Brain microvascular endothelial cell (primary cell): ENCODE data around the gene SLC26A8.
A peak's percentile ranks its signal among the peaks of the same experiment; 100 is the strongest.

Experiments used
- DNase-seq: peaks from one replicate; pipeline ENCODE4 v3.0.0-alpha.2; 2020
- H3K27ac ChIP-seq: fragments of 250-450 bp; sonication (Bioruptor Pico); 2 replicates; pipeline ENCODE4 v1.5.1; 2020; ENCODE audit warnings: mild to moderate bottlenecking, moderate library complexity
- H3K27me3 ChIP-seq: fragments of 250-450 bp; sonication (Bioruptor Pico); replicated peaks from 2 replicates; pipeline ENCODE4 v1.5.1; 2020; ENCODE audit warnings: mild to moderate bottlenecking
- H3K36me3 ChIP-seq: fragments of 250-450 bp; sonication (Bioruptor Pico); replicated peaks from 2 replicates; pipeline ENCODE4 v1.5.1; 2020; ENCODE audit warnings: mild to moderate bottlenecking
- H3K4me3 ChIP-seq: 2 replicates; pipeline ENCODE4 v1.5.1; 2011; ENCODE audit warnings: low read depth, mild to moderate bottlenecking, control low read depth, low read length, moderate library complexity
- CTCF ChIP-seq: IDR thresholded peaks from 2 replicates; pipeline ENCODE4 v1.5.1; 2011; ENCODE audit warnings: low read depth, mild to moderate bottlenecking, moderate library complexity, low read length, control low read depth, inconsistent platforms; ENCODE audit errors: missing control alignments
- in situ Hi-C: cut with HindIII; loops from 2 replicates; pipeline ENCODE4 v1.10.0; 2017; ENCODE audit warnings: low sequenced_read_pairs, low pct_ligation_motif_present

The SLC26A8 gene

GRCh38 chr6:36023996-36024795, at the start of gene SLC26A8:
TSS of gene SLC26A8 (minus strand) at chr6:36024641. CDS start at chr6:36019707, 4,934 bp downstream.
- Histone ChIP-seq H3K4me3 (peak within 1 kb of the TSS; percentile 32), H3K36me3 (peaks cover 2% of the 10 kb centered on the region), H3K27me3 (no peaks in the 10 kb centered on the region), H3K27ac (no peak within 1 kb of the TSS)
- DNase-seq: no peak
- no peak for TF ChIP-seq CTCF
- in situ Hi-C loops: no loop called here

GRCh38 chr6:36073587-36073986, 49.1 kb upstream of the SLC26A8 start:
- TF ChIP-seq CTCF: no peak
- Histone ChIP-seq H3K27me3 (no peaks in the 10 kb centered on the region), H3K27ac (no peak overlapping the region), H3K4me3 (no peak overlapping the region), H3K36me3 (peaks cover 5% of the 10 kb centered on the region)
- in situ Hi-C loops: no loop called here
- no peak for DNase-seq

- no peak for DNase-seq
- Histone ChIP-seq H3K27ac (no peak overlapping the region), H3K27me3 (no peaks in the 10 kb centered on the region), H3K36me3 (peaks cover 5% of the 10 kb centered on the region), H3K4me3 (no peak overlapping the region)
- in situ Hi-C loops: no loop called here
- TF ChIP-seq CTCF: no peak
Measured at GRCh38 chr6:36072681-36073080, 48.2 kb upstream of the SLC26A8 start.

- Histone ChIP-seq H3K4me3 (no peak overlapping the region), H3K27ac (no peak overlapping the region), H3K27me3 (no peaks in the 10 kb centered on the region), H3K36me3 (peaks cover 5% of the 10 kb centered on the region)
- in situ Hi-C loops: no loop called here
- TF ChIP-seq CTCF: no peak
- DNase-seq: no peak
Measured at GRCh38 chr6:36071714-36072113, 47.3 kb upstream of the SLC26A8 start.

GRCh38 chr6:36071281-36071680, 46.8 kb upstream of the SLC26A8 start:
- peaks cover 5% of the 10 kb centered on the region for H3K36me3 ChIP-seq
- TF ChIP-seq CTCF: no peak
- in situ Hi-C loops: no loop called here
- no peaks in the 10 kb centered on the region for H3K27me3 ChIP-seq
- H3K4me3 ChIP-seq: no peak overlapping the region
- H3K27ac ChIP-seq: no peak overlapping the region
- DNase-seq: no peak

- in situ Hi-C loops: no loop called here
- no peaks in the 10 kb centered on the region for H3K27me3 ChIP-seq
- no peak overlapping the region for H3K27ac ChIP-seq
- H3K4me3 ChIP-seq: no peak overlapping the region
- peaks cover 1% of the 10 kb centered on the region for H3K36me3 ChIP-seq
- TF ChIP-seq CTCF: no peak
- no peak for DNase-seq
Measured at GRCh38 chr6:36070252-36070651, 45.8 kb upstream of the SLC26A8 start.
